ENCODE results near the gene CFL1. TPM values are rescaled to one million over a fixed set of nuclear protein-coding genes. Genes with fewer than 3 reads are reported as not detected.

The CFL1 gene
- total and polyA plus RNA-seq, 4 donors, result 387 to 1,282 (median 730) TPM

- peak overlapping the region in 1 of 2 donors; percentile 20 for H3K27ac ChIP-seq (ENCODE audit: low read depth in 1 of 2, low read length in 1 of 2)
- no peaks in the 10 kb centered on the region for H3K27me3 ChIP-seq (ENCODE audit: control insufficient read depth in 3 of 3, insufficient read depth in 3 of 3, low read length in 2 of 3)
- no peak overlapping the region for H3K4me3 ChIP-seq
- ATAC-seq (ENCODE audit: insufficient read depth, low FRiP score) (no peak), DNase-seq (no peak)
- H3K9me3 ChIP-seq (ENCODE audit: control insufficient read depth in 4 of 4, insufficient read depth in 3 of 4, low read length in 3 of 4), result no peaks in the 10 kb centered on the region
- 87 to 89% methylated on average over 24 of the region's 24 CpGs for WGBS, 2 donors
- H3K36me3 ChIP-seq (ENCODE audit: control insufficient read depth in 4 of 4, insufficient read depth in 4 of 4, low read length in 4 of 4), result peaks cover 11 to 41% (median 23%) of the 10 kb centered on the region in 4 donors
- TF ChIP-seq CTCF (IDR thresholded peaks at IDR 0.05; ENCODE audit: control extremely low read depth, extremely low read depth), result no peak
- peaks cover 0 to 27% (median 9%) of the 10 kb centered on the region in 5 donors for H3K4me1 ChIP-seq (ENCODE audit: control insufficient read depth in 5 of 5, insufficient read depth in 5 of 5, low read length in 5 of 5)
- no peak overlapping the region for H3K9ac ChIP-seq (ENCODE audit: insufficient read depth in 1 of 2, low read length in 2 of 2)
Observed at GRCh38 chr11:65869643-65870306, 11.8 kb upstream of the CFL1 start.

GRCh38 chr11:65868907-65869306 is 10.9 kb upstream of the CFL1 start:
- H3K27me3 ChIP-seq (ENCODE audit: control insufficient read depth in 3 of 3, insufficient read depth in 3 of 3, low read length in 2 of 3), result no peaks in the 10 kb centered on the region
- no peaks in the 10 kb centered on the region for H3K9me3 ChIP-seq (ENCODE audit: control insufficient read depth in 4 of 4, insufficient read depth in 3 of 4, low read length in 3 of 4)
- peaks cover 0 to 27% (median 9%) of the 10 kb centered on the region in 5 donors for H3K4me1 ChIP-seq (ENCODE audit: control insufficient read depth in 5 of 5, insufficient read depth in 5 of 5, low read length in 5 of 5)
- H3K4me3 ChIP-seq, result no peak overlapping the region
- H3K9ac ChIP-seq (ENCODE audit: insufficient read depth in 1 of 2, low read length in 2 of 2), result no peak overlapping the region
- no peak for TF ChIP-seq CTCF (IDR thresholded peaks at IDR 0.05; ENCODE audit: control extremely low read depth, extremely low read depth)
- ATAC-seq (ENCODE audit: insufficient read depth, low FRiP score) (no peak), DNase-seq (no peak)
- 94 to 97% methylated on average over 3 of the region's 3 CpGs for WGBS, 2 donors
- no peak overlapping the region for H3K27ac ChIP-seq (ENCODE audit: low read depth in 1 of 2, low read length in 1 of 2)
- peaks cover 13 to 50% (median 30%) of the 10 kb centered on the region in 4 donors for H3K36me3 ChIP-seq (ENCODE audit: control insufficient read depth in 4 of 4, insufficient read depth in 4 of 4, low read length in 4 of 4)

GRCh38 chr11:65868076-65868667 is 10.2 kb upstream of the CFL1 start:
- WGBS, 2 donors, result 90 to 92% methylated on average over 19 of the region's 19 CpGs
- Histone ChIP-seq H3K27me3 (ENCODE audit: control insufficient read depth in 3 of 3, insufficient read depth in 3 of 3, low read length in 2 of 3) (no peaks in the 10 kb centered on the region), H3K4me1 (ENCODE audit: control insufficient read depth in 5 of 5, insufficient read depth in 5 of 5, low read length in 5 of 5) (peaks cover 0 to 24% (median 9%) of the 10 kb centered on the region in 5 donors), H3K27ac (ENCODE audit: low read depth in 1 of 2, low read length in 1 of 2) (no peak overlapping the region), H3K4me3 (no peak overlapping the region), H3K9ac (ENCODE audit: insufficient read depth in 1 of 2, low read length in 2 of 2) (no peak overlapping the region), H3K9me3 (ENCODE audit: control insufficient read depth in 4 of 4, insufficient read depth in 3 of 4, low read length in 3 of 4) (no peaks in the 10 kb centered on the region), H3K36me3 (ENCODE audit: control insufficient read depth in 4 of 4, insufficient read depth in 4 of 4, low read length in 4 of 4) (peaks cover 13 to 57% (median 34%) of the 10 kb centered on the region in 4 donors)
- TF ChIP-seq CTCF (IDR thresholded peaks at IDR 0.05; ENCODE audit: control extremely low read depth, extremely low read depth), result no peak
- DNase-seq (no peak), ATAC-seq (ENCODE audit: insufficient read depth, low FRiP score) (no peak)

Data from lung (tissue), 12 donors.